GOT3 (cell line): ENCODE data around the gene IVNS1ABP.
"Not testable (repeated sequence)": the region's sequence is repeated elsewhere in the genome, so short reads cannot be mapped to it uniquely, and the experiment has no call there.

ENCODE experiments used
- DNase-seq: peaks from one replicate; lab custom pipeline; 2025; ENCODE audit warnings: mixed read lengths; lab: John Stamatoyannopoulos, UW

IVNS1ABP gene

DNA sequence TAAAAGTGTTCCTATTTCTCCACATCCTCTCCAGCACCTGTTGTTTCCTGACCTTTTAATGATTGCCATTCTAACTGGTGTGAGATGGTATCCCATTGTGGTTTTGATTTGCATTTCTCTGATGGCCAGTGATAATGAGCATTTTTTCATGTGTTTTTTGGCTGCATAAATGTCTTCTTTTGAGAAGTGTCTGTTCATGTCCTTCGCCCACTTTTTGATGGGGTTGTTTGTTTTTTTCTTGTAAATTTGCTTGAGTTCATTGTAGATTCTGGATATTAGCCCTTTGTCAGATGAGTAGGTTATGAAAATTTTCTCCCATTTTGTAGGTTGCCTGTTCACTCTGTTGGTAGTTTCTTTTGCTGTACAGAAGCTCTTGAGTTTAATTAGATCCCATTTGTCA, 64.6 kb downstream of the IVNS1ABP start:
- DNase-seq, result not testable (repeated sequence)

DNA sequence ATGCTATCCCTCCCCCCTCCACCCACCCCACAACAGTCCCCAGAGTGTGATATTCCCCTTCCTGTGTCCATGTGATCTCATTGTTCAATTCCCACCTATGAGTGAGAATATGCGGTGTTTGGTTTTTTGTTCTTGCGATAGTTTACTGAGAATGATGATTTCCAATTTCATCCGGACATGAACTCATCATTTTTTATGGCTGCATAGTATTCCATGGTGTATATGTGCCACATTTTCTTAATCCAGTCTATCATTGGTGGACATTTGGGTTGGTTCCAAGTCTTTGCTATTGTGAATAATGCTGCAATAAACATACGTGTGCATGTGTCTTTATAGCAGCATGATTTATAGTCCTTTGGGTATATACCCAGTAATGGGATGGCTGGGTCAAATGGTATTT, 65.1 kb downstream of the IVNS1ABP start:
- DNase-seq, result not testable (repeated sequence)

DNA sequence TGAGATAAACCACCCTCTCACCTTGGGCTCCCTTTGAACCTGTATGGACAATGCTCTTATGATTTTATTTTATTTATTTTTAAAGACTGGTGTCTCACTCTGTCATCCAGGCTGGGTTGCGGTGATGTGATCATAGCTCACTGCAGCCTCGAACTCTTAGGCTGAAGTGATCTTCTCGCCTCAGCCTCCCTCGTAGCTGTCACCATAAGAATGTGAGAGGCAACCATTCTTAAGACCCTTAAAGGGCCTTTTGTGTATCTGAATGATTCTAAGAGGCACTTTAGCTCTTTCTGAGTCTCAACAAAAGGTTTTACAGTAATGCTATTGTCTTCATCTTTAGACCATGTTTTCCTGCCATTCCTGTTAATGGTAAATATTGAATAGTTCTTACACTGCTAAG, 67.0 kb downstream of the IVNS1ABP start:
- DNase-seq, result no peak

DNA sequence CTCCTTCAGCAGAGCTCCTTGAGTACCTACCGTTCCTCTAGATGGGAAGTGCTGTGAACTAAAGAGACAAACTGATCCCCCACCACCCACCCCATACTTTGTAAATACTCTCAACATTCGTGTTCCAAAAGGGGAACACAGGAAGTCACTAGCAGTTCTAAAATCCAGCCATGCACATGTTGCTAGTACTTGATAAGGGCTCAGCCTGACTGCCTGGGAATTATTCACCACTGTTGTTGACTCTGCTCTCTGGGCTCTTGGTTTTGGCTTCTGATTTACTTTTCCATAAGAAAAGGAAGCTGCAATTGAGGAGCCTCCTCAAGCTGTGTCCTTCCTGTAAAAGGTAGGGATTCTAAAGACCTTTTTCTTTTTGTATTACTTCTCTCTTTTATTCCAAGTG, 67.5 kb downstream of the IVNS1ABP start:
- no peak for DNase-seq
